Measurements from ENCODE around the gene TRIP13.

The TRIP13 gene

GRCh38 chr5:854966-855743 is 37.5 kb upstream of the TRIP13 start:
- no peak for DNase-seq (ENCODE audit: low spot score)

- no peak for DNase-seq (ENCODE audit: low spot score)
Measured at GRCh38 chr5:855771-856530, 36.7 kb upstream of the TRIP13 start.

- no peak for DNase-seq (ENCODE audit: low spot score)
Measured at GRCh38 chr5:856531-857425, 35.9 kb upstream of the TRIP13 start.

GRCh38 chr5:858726-859125 is 34.0 kb upstream of the TRIP13 start:
- DNase-seq (ENCODE audit: low spot score) = no peak

GRCh38 chr5:859391-859790 is 33.3 kb upstream of the TRIP13 start:
- no peak for DNase-seq (ENCODE audit: low spot score)

GRCh38 chr5:859798-860296 is 32.8 kb upstream of the TRIP13 start:
- no peak for DNase-seq (ENCODE audit: low spot score)

GRCh38 chr5:860506-861150 is 32.1 kb upstream of the TRIP13 start:
- no peak for DNase-seq (ENCODE audit: low spot score)

- no peak for DNase-seq (ENCODE audit: low spot score)
Measured at GRCh38 chr5:861442-862366, 31.0 kb upstream of the TRIP13 start.

- DNase-seq (ENCODE audit: low spot score) = no peak
Measured at GRCh38 chr5:862367-863243, 30.1 kb upstream of the TRIP13 start.

GRCh38 chr5:863244-863805 is 29.4 kb upstream of the TRIP13 start:
- no peak for DNase-seq (ENCODE audit: low spot score)

GRCh38 chr5:864492-865167 is 28.1 kb upstream of the TRIP13 start:
- DNase-seq (ENCODE audit: low spot score) = no peak

- no peak for DNase-seq (ENCODE audit: low spot score)
Measured at GRCh38 chr5:865168-865521, 27.5 kb upstream of the TRIP13 start.

- DNase-seq (ENCODE audit: low spot score) = no peak
Measured at GRCh38 chr5:865771-866170, 26.9 kb upstream of the TRIP13 start.

GRCh38 chr5:867300-867870 is 25.3 kb upstream of the TRIP13 start:
- DNase-seq (ENCODE audit: low spot score) = no peak

GRCh38 chr5:868428-869135 is 24.1 kb upstream of the TRIP13 start:
- DNase-seq (ENCODE audit: low spot score) = no peak

GRCh38 chr5:870956-871355 is 21.7 kb upstream of the TRIP13 start:
- no peak for DNase-seq (ENCODE audit: low spot score)

GRCh38 chr5:871596-872298 is 20.9 kb upstream of the TRIP13 start:
- DNase-seq (ENCODE audit: low spot score) = no peak

Measured in D341Med (cell line).